Large intestine (tissue), 3 donors: ENCODE results near the gene MGA. TPM values are rescaled to one million over a fixed set of nuclear protein-coding genes. Genes with fewer than 3 reads are reported as not detected.
A peak's percentile ranks its signal among the peaks of the same experiment; 100 is the strongest.

ENCODE experiments used
- DNase-seq, 2 donors: peaks; one replicate each; pipeline versions ENCODE4 v3.0.0 to v3.0.0-alpha.2; 2013
- H3K27ac ChIP-seq: one replicate; pipeline ENCODE4 v1.5.1; 2013; ENCODE audit warnings: low read length
- H3K27me3 ChIP-seq: 2 replicates; pipeline ENCODE4 v1.6.1; 2013; ENCODE audit warnings: low read length; ENCODE audit not compliant: control insufficient read depth, insufficient read depth
- H3K36me3 ChIP-seq: 2 replicates; pipeline ENCODE4 v1.6.1; 2013; ENCODE audit warnings: low read length; ENCODE audit not compliant: control insufficient read depth, insufficient read depth
- H3K4me1 ChIP-seq: one replicate; pipeline ENCODE4 v1.6.1; 2013; ENCODE audit warnings: low read length; ENCODE audit not compliant: control insufficient read depth, insufficient read depth
- H3K4me3 ChIP-seq: one replicate; pipeline ENCODE4 v1.5.1; 2013; ENCODE audit warnings: low read length
- H3K9me3 ChIP-seq: one replicate; pipeline ENCODE4 v1.6.1; 2013; ENCODE audit warnings: mild to moderate bottlenecking, low read depth, low read length, moderate library complexity; ENCODE audit not compliant: control insufficient read depth
- WGBS: methylation state at CpG from one replicate; pipeline ENCODE4 v1.1.5; 2013; ENCODE audit warnings: low lambda C conversion rate; ENCODE audit not compliant: insufficient coverage; 5-methylcytosine and 5-hydroxymethylcytosine counted together
- polyA plus RNA-seq: library from polyadenylated mRNA; unstranded; fragments of 120-200 nt; gene quantifications from one replicate; pipeline ENCODE4 v1.2.1, GENCODE V29; 2013

The MGA gene
- polyA plus RNA-seq, 1 donor = 18.9 TPM

- Histone ChIP-seq H3K36me3 (peaks cover 51% of the 10 kb centered on the region), H3K27me3 (no peaks in the 10 kb centered on the region), H3K27ac (no peak overlapping the region), H3K9me3 (no peaks in the 10 kb centered on the region), H3K4me3 (no peak overlapping the region), H3K4me1 (no peaks in the 10 kb centered on the region)
- 93% methylated on average over 1 of the region's 1 CpG for WGBS
- DNase-seq = no peak
Observed at GRCh38 chr15:41746802-41747201, 86.6 kb downstream of the MGA start.

- Histone ChIP-seq H3K4me1 (no peaks in the 10 kb centered on the region), H3K9me3 (no peaks in the 10 kb centered on the region), H3K27ac (no peak overlapping the region), H3K36me3 (peaks cover 35% of the 10 kb centered on the region), H3K4me3 (no peak overlapping the region), H3K27me3 (no peaks in the 10 kb centered on the region)
- DNase-seq = no peak
- no CpG with 5 or more reads among the region's 2 CpGs for WGBS
Observed at GRCh38 chr15:41756198-41756597, 96.0 kb downstream of the MGA start.

GRCh38 chr15:41772720-41773331 is 112.6 kb downstream of the MGA start:
- WGBS = 60% methylated on average over 1 of the region's 8 CpGs

GRCh38 chr15:41773332-41773728 is 113.1 kb downstream of the MGA start:
- DNase-seq = no peak
- Histone ChIP-seq H3K4me3 (peak overlapping the region; percentile 72), H3K27me3 (no peaks in the 10 kb centered on the region), H3K4me1 (peaks cover 20% of the 10 kb centered on the region), H3K36me3 (peaks cover 10% of the 10 kb centered on the region), H3K27ac (peak overlapping the region; percentile 81), H3K9me3 (no peaks in the 10 kb centered on the region)
- no CpG with 5 or more reads among the region's 5 CpGs for WGBS

More at GRCh38 chr15:41772720-41773331, 112.6 kb downstream of the MGA start:
- Histone ChIP-seq H3K4me3 (no peak overlapping the region), H3K27ac (peak overlapping the region; percentile 81), H3K27me3 (no peaks in the 10 kb centered on the region), H3K36me3 (peaks cover 14% of the 10 kb centered on the region), H3K9me3 (no peaks in the 10 kb centered on the region), H3K4me1 (peaks cover 20% of the 10 kb centered on the region)
- peak; percentile 65 to 69 for DNase-seq

GRCh38 chr15:41773729-41774061 is 113.5 kb downstream of the MGA start:
- H3K27ac ChIP-seq = peak overlapping the region; percentile 81
- H3K27me3 ChIP-seq = no peaks in the 10 kb centered on the region
- H3K4me3 ChIP-seq = peak overlapping the region; percentile 72
- peaks cover 20% of the 10 kb centered on the region for H3K4me1 ChIP-seq
- WGBS = 0% methylated on average over 1 of the region's 7 CpGs
- no peaks in the 10 kb centered on the region for H3K9me3 ChIP-seq
- peaks cover 6% of the 10 kb centered on the region for H3K36me3 ChIP-seq
- DNase-seq = no peak

- DNase-seq = peak; percentile 99
- peak within 1 kb of the TSS; percentile 72 for H3K4me3 ChIP-seq
- no CpG with 5 or more reads among the region's 62 CpGs for WGBS
- peaks cover 20% of the 10 kb centered on the region for H3K4me1 ChIP-seq
- H3K36me3 ChIP-seq = peaks cover 2% of the 10 kb centered on the region
- no peaks in the 10 kb centered on the region for H3K27me3 ChIP-seq
- no peaks in the 10 kb centered on the region for H3K9me3 ChIP-seq
- peak within 1 kb of the TSS; percentile 81 for H3K27ac ChIP-seq
Observed at GRCh38 chr15:41774062-41774881, 114.1 kb downstream of the MGA start, which contains the start of gene MAPKBP1. Gene MAPKBP1 (plus strand): TSS chr15:41774484. CDS start chr15:41775276, 792 bp downstream.

GRCh38 chr15:41774882-41775417 is 114.7 kb downstream of the MGA start:
- DNase-seq = no peak
- Histone ChIP-seq H3K27me3 (no peaks in the 10 kb centered on the region), H3K9me3 (no peaks in the 10 kb centered on the region), H3K4me3 (peak overlapping the region; percentile 72), H3K36me3 (peaks cover 1% of the 10 kb centered on the region), H3K4me1 (peaks cover 25% of the 10 kb centered on the region), H3K27ac (peak overlapping the region; percentile 81)
- WGBS = no CpG with 5 or more reads among the region's 19 CpGs

- no CpG with 5 or more reads among the region's 2 CpGs for WGBS
- H3K36me3 ChIP-seq = no peaks in the 10 kb centered on the region
- peak overlapping the region; percentile 81 for H3K27ac ChIP-seq
- peaks cover 31% of the 10 kb centered on the region for H3K4me1 ChIP-seq
- DNase-seq = peak in 1 of 2 donors; percentile 63
- no peaks in the 10 kb centered on the region for H3K27me3 ChIP-seq
- H3K4me3 ChIP-seq = peak overlapping the region; percentile 72
- H3K9me3 ChIP-seq = no peaks in the 10 kb centered on the region
Observed at GRCh38 chr15:41775651-41776050, 115.4 kb downstream of the MGA start.

GRCh38 chr15:41777421-41777973 is 117.3 kb downstream of the MGA start:
- Histone ChIP-seq H3K4me3 (no peak overlapping the region), H3K9me3 (no peaks in the 10 kb centered on the region), H3K27ac (no peak overlapping the region), H3K36me3 (no peaks in the 10 kb centered on the region), H3K4me1 (peaks cover 37% of the 10 kb centered on the region), H3K27me3 (no peaks in the 10 kb centered on the region)
- no peak for DNase-seq
- WGBS = no CpG with 5 or more reads among the region's 1 CpG

- H3K27ac ChIP-seq = no peak overlapping the region
- peaks cover 41% of the 10 kb centered on the region for H3K4me1 ChIP-seq
- DNase-seq = no peak
- H3K36me3 ChIP-seq = no peaks in the 10 kb centered on the region
- H3K27me3 ChIP-seq = no peaks in the 10 kb centered on the region
- H3K4me3 ChIP-seq = no peak overlapping the region
- WGBS = 100% methylated on average over 1 of the region's 1 CpG
- H3K9me3 ChIP-seq = no peaks in the 10 kb centered on the region
Observed at GRCh38 chr15:41778521-41778920, 118.3 kb downstream of the MGA start.
